Thoracic aorta (tissue), 2 donors: ENCODE data around the gene APOBEC3G. TPM values are rescaled to one million over a fixed set of nuclear protein-coding genes. Genes with fewer than 3 reads are reported as not detected.

ENCODE experiments used
- ATAC-seq: fragments of 150-250 bp; one replicate; pipeline ENCODE4 v1.8.0; 2017; ENCODE audit warnings: low read depth; ENCODE audit not compliant: insufficient number of reproducible peaks, low FRiP score
- DNase-seq: peaks from one replicate; pipeline ENCODE4 v3.0.0-alpha.2; 2020; ENCODE audit warnings: low spot score
- H3K27ac ChIP-seq, 2 donors: fragments of 200-600 bp; sonication (generic); 1 replicate in 1 of 2; 2 replicates in 1 of 2; pipeline ENCODE4 v1.5.1; 2016; ENCODE audit warnings: mild to moderate bottlenecking in 2 of 2, moderate library complexity in 2 of 2
- H3K27me3 ChIP-seq: fragments of 200-600 bp; sonication (generic); replicated peaks from 2 replicates; pipeline ENCODE4 v1.6.0; 2016; ENCODE audit warnings: mild to moderate bottlenecking; ENCODE audit not compliant: insufficient read depth
- H3K36me3 ChIP-seq: fragments of 200-600 bp; sonication (generic); one replicate; pipeline ENCODE4 v1.5.1; 2016
- H3K4me1 ChIP-seq, 2 donors: fragments of 200-600 bp; sonication (generic); 1 replicate in 1 of 2; 2 replicates in 1 of 2; pipeline versions ENCODE4 v1.5.1 to v1.6.0; 2016; ENCODE audit warnings: low read depth in 2 of 2, mild to moderate bottlenecking in 1 of 2; ENCODE audit not compliant: control insufficient read depth in 1 of 2
- H3K4me3 ChIP-seq: fragments of 200-600 bp; sonication (generic); 2 replicates; pipeline ENCODE4 v1.5.1; 2016; ENCODE audit warnings: mild to moderate bottlenecking
- H3K9me3 ChIP-seq: fragments of 200-600 bp; sonication (generic); 2 replicates; pipeline ENCODE4 v1.5.1; 2016
- total RNA-seq, 2 donors: library from RNA; depleted of rRNA; stranded (reverse); fragments of >200 nt; gene quantifications; one replicate each; pipeline versions ENCODE4 v1.1.0 to v1.2.3, GENCODE V29; 2016
- TF ChIP-seq, protein P1 (sequence below): fragments of 200-600 bp; sonication (generic); IDR thresholded peaks from one replicate; pipeline ENCODE4 v1.5.1; 2019; ENCODE audit warnings: antibody characterized with exemption

APOBEC3G gene
- total RNA-seq, 2 donors from 2014 or later, result 3.4 to 8.3 TPM

DNA sequence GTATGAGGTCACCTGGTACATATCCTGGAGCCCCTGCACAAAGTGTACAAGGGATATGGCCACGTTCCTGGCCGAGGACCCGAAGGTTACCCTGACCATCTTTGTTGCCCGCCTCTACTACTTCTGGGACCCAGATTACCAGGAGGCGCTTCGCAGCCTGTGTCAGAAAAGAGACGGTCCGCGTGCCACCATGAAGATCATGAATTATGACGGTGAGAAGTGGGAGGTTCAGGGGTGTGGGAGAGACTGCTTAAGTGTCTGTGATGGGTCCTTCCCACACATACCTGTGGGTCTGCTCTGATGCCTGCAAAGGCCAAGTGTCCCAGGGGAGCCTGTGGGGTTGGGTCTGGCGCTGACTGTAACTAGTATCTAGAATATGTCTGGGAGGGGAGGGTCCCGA, 3.9 kb downstream of the APOBEC3G start:
- DNase-seq (no peak), ATAC-seq (no peak)
- Histone ChIP-seq H3K27me3 (no peaks in the 10 kb centered on the region), H3K4me3 (no peak overlapping the region), H3K9me3 (no peaks in the 10 kb centered on the region), H3K27ac (no peak overlapping the region), H3K36me3 (peaks cover 4% of the 10 kb centered on the region), H3K4me1 (peaks cover 4 to 9% of the 10 kb centered on the region in 2 donors)
- TF ChIP-seq, protein P1, sequence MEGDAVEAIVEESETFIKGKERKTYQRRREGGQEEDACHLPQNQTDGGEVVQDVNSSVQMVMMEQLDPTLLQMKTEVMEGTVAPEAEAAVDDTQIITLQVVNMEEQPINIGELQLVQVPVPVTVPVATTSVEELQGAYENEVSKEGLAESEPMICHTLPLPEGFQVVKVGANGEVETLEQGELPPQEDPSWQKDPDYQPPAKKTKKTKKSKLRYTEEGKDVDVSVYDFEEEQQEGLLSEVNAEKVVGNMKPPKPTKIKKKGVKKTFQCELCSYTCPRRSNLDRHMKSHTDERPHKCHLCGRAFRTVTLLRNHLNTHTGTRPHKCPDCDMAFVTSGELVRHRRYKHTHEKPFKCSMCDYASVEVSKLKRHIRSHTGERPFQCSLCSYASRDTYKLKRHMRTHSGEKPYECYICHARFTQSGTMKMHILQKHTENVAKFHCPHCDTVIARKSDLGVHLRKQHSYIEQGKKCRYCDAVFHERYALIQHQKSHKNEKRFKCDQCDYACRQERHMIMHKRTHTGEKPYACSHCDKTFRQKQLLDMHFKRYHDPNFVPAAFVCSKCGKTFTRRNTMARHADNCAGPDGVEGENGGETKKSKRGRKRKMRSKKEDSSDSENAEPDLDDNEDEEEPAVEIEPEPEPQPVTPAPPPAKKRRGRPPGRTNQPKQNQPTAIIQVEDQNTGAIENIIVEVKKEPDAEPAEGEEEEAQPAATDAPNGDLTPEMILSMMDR, result no peak

DNA sequence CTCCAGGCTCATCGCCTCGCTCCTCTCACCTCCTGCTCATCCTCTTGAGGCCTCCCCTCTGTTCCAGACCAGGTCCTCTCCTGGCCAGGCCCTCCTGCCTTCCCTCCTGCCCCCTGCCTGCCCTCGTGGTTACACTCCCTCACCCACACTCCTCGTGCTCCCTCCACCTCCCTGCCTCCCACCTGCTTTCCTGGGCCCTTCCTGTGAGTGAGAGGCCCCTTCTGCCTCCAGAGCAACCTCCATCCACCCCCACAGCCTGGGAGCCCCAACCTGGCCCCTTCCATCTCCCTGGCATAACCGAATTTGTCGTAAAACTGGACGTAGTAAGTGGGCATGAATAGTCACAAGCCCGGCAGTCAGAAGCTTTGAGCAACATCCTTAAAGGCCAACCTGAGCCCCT, 4.5 kb downstream of the APOBEC3G start:
- Histone ChIP-seq H3K27me3 (no peaks in the 10 kb centered on the region), H3K36me3 (peaks cover 4% of the 10 kb centered on the region), H3K4me1 (peaks cover 4 to 9% of the 10 kb centered on the region in 2 donors), H3K9me3 (no peaks in the 10 kb centered on the region), H3K27ac (no peak overlapping the region), H3K4me3 (no peak overlapping the region)
- ATAC-seq (no peak), DNase-seq (no peak)
- TF ChIP-seq, protein P1, result no peak

DNA sequence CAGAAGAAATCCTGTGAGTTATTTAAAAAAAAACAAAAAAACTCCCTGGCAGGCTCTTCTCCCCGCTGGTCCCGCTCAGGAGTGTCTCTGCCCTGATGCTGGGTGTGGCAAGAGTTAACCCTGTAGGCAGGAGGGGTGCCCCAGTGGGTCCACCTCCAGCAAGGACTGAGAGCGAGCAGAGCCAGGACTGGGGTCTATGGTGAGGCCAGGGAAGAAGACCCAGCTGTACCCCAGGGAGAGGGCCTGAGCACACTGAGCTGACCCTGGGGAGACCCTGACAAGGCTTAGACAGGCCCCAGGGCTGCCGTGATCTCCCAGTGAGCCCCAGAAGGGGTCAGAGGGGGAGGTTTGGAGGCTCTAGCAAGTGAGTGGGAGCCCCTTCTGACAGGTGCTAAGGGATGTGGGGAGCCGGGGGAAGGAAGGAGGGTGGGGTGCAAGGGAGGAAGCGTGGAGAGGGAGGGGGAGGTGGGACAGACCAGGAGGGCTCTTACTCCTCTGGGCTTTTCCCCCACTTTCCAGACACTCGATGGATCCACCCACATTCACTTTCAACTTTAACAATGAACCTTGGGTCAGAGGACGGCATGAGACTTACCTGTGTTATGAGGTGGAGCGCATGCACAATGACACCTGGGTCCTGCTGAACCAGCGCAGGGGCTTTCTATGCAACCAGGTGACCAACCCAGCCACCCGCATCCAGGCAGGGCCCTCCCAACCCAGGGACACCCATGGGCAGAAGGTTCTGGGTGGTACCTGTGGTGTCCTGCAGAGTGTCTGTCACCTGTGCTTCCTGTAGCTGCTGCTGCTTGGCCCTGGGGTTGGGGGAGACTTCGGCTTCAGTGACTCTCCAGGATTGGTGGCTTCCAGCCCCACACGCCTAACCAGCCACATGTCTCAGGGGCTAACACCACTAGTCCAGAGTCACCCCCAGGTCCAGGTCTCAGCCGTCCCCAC, 6.4 kb downstream of the APOBEC3G start:
- TF ChIP-seq, protein P1, result no peak
- Histone ChIP-seq H3K4me1 (no peaks in the 10 kb centered on the region), H3K27me3 (no peaks in the 10 kb centered on the region), H3K4me3 (no peak overlapping the region), H3K36me3 (peaks cover 4% of the 10 kb centered on the region), H3K9me3 (no peaks in the 10 kb centered on the region), H3K27ac (no peak overlapping the region)
- ATAC-seq, result no peak
- no peak for DNase-seq

DNA sequence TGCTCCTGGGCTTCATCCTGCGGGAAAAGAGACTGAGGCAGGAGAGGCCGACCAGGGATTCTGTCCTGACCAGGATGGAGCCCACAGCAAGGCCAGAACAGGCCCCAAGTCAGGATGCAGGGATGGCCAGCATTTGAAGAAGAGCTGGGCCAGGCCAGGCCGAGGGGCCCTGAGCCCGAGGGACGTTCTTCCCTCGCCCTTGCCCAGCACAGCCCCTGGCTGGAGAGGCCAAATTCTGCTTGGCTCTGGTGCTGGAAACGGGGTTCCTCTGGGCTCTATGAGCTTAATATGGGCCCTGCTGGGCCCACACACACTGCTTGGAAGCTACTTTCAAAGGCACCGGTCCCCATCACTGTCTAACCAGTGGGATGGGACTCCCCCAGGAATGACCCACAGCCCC, 7.6 kb downstream of the APOBEC3G start:
- TF ChIP-seq, protein P1, result no peak
- no peak overlapping the region for H3K4me3 ChIP-seq
- no peak for ATAC-seq
- H3K27ac ChIP-seq, result no peak overlapping the region
- no peaks in the 10 kb centered on the region for H3K4me1 ChIP-seq
- peaks cover 4% of the 10 kb centered on the region for H3K36me3 ChIP-seq
- H3K27me3 ChIP-seq, result no peaks in the 10 kb centered on the region
- H3K9me3 ChIP-seq, result no peaks in the 10 kb centered on the region
- no peak for DNase-seq

DNA sequence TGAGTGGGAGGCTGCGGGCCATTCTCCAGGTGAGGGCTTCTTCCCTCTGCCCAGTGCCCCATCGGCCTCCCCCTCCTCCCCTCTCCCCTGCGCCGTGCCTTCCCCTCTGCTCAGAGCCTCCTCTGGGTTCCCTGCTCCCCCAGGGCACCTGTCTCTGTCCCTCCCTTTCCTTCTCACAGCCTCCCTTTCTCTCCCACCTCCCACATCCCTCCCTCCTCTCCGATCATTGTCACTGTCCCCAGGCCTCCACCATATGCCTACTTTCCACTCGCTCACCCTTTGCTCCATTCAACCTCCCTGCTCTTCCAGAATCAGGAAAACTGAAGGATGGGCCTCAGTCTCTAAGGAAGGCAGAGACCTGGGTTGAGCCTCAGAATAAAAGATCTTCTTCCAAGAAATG, 10.0 kb downstream of the APOBEC3G start:
- TF ChIP-seq, protein P1, result no peak
- ATAC-seq, result no peak
- Histone ChIP-seq H3K9me3 (no peaks in the 10 kb centered on the region), H3K4me1 (no peaks in the 10 kb centered on the region), H3K36me3 (no peaks in the 10 kb centered on the region), H3K27ac (no peak overlapping the region), H3K4me3 (no peak overlapping the region), H3K27me3 (no peaks in the 10 kb centered on the region)
- DNase-seq, result no peak
